HEK293 (cell line): ENCODE data around the gene ADI1.

Experiments used
- CTCF ChIA-PET: fragments of 350-600 bp; formaldehyde crosslinking; extraction: SDS; loops from one replicate; lab custom pipeline; 2021; ENCODE audit warnings: antibody characterized with exemption; lab: Yijun Ruan, JAX
- POLR2A ChIA-PET: fragments of 300-600 bp; formaldehyde crosslinking; extraction: SDS; loops from one replicate; lab custom pipeline; 2020; ENCODE audit warnings: antibody characterized with exemption, inconsistent platforms; lab: Yijun Ruan, JAX
- H3K27ac ChIP-seq: fragments of 200-500 bp; sonication (Bioruptor generic); 2 replicates; pipeline ENCODE4 v1.5.1; 2014; ENCODE audit warnings: low read depth, low read length, control low read depth, inconsistent platforms; ENCODE audit errors: extremely low read depth
- H3K36me3 ChIP-seq, 2 experiments: fragments of 200-500 bp in 1 of 2; sonication (Bioruptor generic) in 1 of 2; 1 replicate in 1 of 2; 2 replicates in 1 of 2; pipeline ENCODE4 v1.5.1; 2014 to 2017; ENCODE audit warnings: inconsistent platforms in 2 of 2, low read length in 2 of 2; ENCODE audit not compliant: control insufficient read depth in 2 of 2, insufficient read depth in 1 of 2
- H3K4me1 ChIP-seq: fragments of 200-500 bp; sonication (Bioruptor generic); 2 replicates; pipeline ENCODE4 v1.5.1; 2014; ENCODE audit warnings: mild to moderate bottlenecking, low read length, inconsistent platforms; ENCODE audit not compliant: control insufficient read depth, insufficient read depth
- H3K4me3 ChIP-seq: 2 replicates; pipeline ENCODE4 v1.5.1; 2011; ENCODE audit warnings: low read depth, mild to moderate bottlenecking, control low read depth, low read length, moderate library complexity
- H3K9me3 ChIP-seq: fragments of 200-500 bp; sonication (Bioruptor generic); 2 replicates; pipeline ENCODE4 v1.5.1; 2014; ENCODE audit warnings: low read depth, low read length, inconsistent platforms; ENCODE audit not compliant: control insufficient read depth, insufficient read depth
- INSM2 ChIP-seq: fragments of 450-650 bp; formaldehyde crosslinking; IDR thresholded peaks from 2 replicates; pipeline ENCODE4 v1.5.1; 2016; ENCODE audit warnings: missing biosample characterization, missing genetic modification characterization
- PRDM6 ChIP-seq: fragments of 450-650 bp; formaldehyde crosslinking; IDR thresholded peaks from 2 replicates; pipeline ENCODE4 v1.5.1; 2017; ENCODE audit warnings: missing biosample characterization, missing genetic modification characterization
- SP3 ChIP-seq: fragments of 450-650 bp; formaldehyde crosslinking; IDR thresholded peaks from 2 replicates; pipeline ENCODE4 v1.5.1; 2016; ENCODE audit warnings: missing biosample characterization, missing genetic modification characterization
- ZFP69B ChIP-seq: fragments of 450-650 bp; formaldehyde crosslinking; IDR thresholded peaks from 2 replicates; pipeline ENCODE4 v1.5.1; 2016; ENCODE audit warnings: missing biosample characterization, missing genetic modification characterization
- ZNF114 ChIP-seq: fragments of 450-650 bp; formaldehyde crosslinking; IDR thresholded peaks from 2 replicates; pipeline ENCODE4 v1.5.0; 2017; ENCODE audit warnings: missing biosample characterization, missing genetic modification characterization
- ZNF350 ChIP-seq: fragments of 450-650 bp; formaldehyde crosslinking; IDR thresholded peaks from 2 replicates; pipeline ENCODE4 v1.5.0; 2017; ENCODE audit warnings: missing biosample characterization, mild to moderate bottlenecking, missing genetic modification characterization
- ZNF585B ChIP-seq: fragments of 450-650 bp; formaldehyde crosslinking; IDR thresholded peaks from 2 replicates; pipeline ENCODE4 v1.5.1; 2016; ENCODE audit warnings: missing biosample characterization, missing genetic modification characterization
- TF ChIP-seq, protein P1 (sequence below): fragments of 450-650 bp; IDR thresholded peaks from 2 replicates; pipeline ENCODE4 v1.5.1; 2018; ENCODE audit warnings: missing biosample characterization, missing genetic modification characterization
- TF ChIP-seq, protein P2 (sequence below): fragments of 450-650 bp; formaldehyde crosslinking; IDR thresholded peaks from 2 replicates; pipeline ENCODE4 v1.5.1; 2016; ENCODE audit warnings: missing biosample characterization, missing genetic modification characterization

Gene ADI1

DNA sequence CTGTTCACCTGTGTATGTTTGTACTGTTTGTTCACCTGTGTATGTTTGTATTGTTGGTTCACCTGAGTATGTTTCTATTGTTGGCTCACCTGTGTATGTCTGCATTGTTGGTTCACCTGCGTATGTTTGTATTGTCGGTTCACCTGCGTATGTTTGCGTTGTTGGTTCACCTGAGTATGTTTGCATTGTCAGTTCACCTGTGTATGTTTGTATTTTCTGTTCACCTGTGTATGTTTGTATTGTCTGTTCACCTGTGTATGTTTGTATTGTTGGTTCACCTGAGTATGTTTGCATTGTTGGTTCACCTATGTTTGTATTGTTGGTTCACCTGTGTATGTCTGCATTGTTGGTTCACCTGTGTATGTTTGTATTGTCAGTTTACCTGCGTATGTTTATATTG lies 14.6 kb downstream of the ADI1 start (continued):
- TF ChIP-seq, protein P1, sequence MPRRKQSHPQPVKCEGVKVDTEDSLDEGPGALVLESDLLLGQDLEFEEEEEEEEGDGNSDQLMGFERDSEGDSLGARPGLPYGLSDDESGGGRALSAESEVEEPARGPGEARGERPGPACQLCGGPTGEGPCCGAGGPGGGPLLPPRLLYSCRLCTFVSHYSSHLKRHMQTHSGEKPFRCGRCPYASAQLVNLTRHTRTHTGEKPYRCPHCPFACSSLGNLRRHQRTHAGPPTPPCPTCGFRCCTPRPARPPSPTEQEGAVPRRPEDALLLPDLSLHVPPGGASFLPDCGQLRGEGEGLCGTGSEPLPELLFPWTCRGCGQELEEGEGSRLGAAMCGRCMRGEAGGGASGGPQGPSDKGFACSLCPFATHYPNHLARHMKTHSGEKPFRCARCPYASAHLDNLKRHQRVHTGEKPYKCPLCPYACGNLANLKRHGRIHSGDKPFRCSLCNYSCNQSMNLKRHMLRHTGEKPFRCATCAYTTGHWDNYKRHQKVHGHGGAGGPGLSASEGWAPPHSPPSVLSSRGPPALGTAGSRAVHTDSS, result no peak
- TF ChIP-seq, protein P2, sequence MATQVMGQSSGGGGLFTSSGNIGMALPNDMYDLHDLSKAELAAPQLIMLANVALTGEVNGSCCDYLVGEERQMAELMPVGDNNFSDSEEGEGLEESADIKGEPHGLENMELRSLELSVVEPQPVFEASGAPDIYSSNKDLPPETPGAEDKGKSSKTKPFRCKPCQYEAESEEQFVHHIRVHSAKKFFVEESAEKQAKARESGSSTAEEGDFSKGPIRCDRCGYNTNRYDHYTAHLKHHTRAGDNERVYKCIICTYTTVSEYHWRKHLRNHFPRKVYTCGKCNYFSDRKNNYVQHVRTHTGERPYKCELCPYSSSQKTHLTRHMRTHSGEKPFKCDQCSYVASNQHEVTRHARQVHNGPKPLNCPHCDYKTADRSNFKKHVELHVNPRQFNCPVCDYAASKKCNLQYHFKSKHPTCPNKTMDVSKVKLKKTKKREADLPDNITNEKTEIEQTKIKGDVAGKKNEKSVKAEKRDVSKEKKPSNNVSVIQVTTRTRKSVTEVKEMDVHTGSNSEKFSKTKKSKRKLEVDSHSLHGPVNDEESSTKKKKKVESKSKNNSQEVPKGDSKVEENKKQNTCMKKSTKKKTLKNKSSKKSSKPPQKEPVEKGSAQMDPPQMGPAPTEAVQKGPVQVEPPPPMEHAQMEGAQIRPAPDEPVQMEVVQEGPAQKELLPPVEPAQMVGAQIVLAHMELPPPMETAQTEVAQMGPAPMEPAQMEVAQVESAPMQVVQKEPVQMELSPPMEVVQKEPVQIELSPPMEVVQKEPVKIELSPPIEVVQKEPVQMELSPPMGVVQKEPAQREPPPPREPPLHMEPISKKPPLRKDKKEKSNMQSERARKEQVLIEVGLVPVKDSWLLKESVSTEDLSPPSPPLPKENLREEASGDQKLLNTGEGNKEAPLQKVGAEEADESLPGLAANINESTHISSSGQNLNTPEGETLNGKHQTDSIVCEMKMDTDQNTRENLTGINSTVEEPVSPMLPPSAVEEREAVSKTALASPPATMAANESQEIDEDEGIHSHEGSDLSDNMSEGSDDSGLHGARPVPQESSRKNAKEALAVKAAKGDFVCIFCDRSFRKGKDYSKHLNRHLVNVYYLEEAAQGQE (tag by site-specific recombination), result no peak

- CTCF ChIA-PET, result no interaction called here
- no peaks in the 10 kb centered on the region for H3K9me3 ChIP-seq
These were observed 15.8 kb downstream of the ADI1 start for GRCh38 chr2:3503483-3503882.

DNA sequence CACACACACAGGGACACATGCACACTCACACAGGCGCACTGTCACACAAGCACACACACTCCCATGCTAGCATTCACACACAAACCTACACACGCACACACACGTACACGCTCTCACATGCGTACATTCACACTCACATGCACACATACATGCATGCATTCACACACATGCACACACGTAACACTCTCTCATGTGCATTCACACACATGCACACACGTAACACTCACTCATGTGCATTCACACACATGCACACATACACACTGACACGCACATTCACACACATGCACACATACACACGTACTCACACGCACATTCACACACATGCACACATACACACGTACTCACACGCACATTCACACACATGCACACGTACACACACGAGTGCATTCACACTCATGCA lies 16.3 kb downstream of the ADI1 start:
- peaks cover 3 to 53% of the 10 kb centered on the region in 2 experiments for H3K36me3 ChIP-seq

More at GRCh38 chr2:3503483-3503882, 15.8 kb downstream of the ADI1 start:
- H3K36me3 ChIP-seq, result peaks cover 3 to 51% of the 10 kb centered on the region in 2 experiments
- no peak for TF ChIP-seq ZFP69B (tag by site-specific recombination)
- TF ChIP-seq ZNF585B (tag by site-specific recombination), result no peak
- TF ChIP-seq SP3 (tag by site-specific recombination), result no peak
- POLR2A ChIA-PET, result no interaction called here
- no peak overlapping the region for H3K27ac ChIP-seq
- H3K4me3 ChIP-seq, result no peak overlapping the region
- H3K4me1 ChIP-seq, result no peaks in the 10 kb centered on the region

DNA sequence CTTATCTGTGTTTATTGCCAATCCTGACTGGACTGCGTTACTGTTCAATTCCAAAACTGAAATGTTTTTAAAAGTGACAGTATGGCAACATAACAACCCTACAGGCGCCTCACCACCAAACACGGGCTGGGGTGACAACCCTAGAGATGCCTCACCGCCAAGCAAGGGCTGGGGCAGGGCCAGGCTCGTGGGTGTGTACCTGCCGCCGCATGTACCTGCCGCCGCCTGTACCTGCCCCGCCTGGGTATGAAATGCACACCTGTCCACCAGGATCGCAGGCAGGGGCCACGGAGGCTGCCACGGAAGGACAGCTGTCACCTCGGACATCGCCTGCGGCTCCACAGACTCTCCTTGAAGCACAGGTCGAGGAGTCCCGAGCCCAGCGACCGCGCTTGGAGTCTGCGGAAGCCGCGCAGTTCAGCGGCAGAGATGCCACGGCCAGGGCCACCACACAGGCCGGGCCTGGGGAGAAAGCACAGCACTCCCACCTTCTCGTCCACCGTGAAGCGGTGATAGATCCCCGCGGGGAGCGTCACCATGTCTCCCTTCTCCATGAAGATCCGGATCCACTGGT lies 18.9 kb downstream of the ADI1 start:
- Histone ChIP-seq H3K27ac (no peak overlapping the region), H3K4me3 (no peak overlapping the region), H3K9me3 (no peaks in the 10 kb centered on the region), H3K36me3 (peaks cover 0 to 69% of the 10 kb centered on the region in 2 experiments; a peak in 1 of 3 replicates), H3K4me1 (no peaks in the 10 kb centered on the region)
- POLR2A ChIA-PET, result no interaction called here
- CTCF ChIA-PET, result no interaction called here
- no peak for TF ChIP-seq INSM2 (tag by site-specific recombination)
- TF ChIP-seq ZNF114 (tag by site-specific recombination), result no peak
- no peak for TF ChIP-seq ZNF350 (tag by site-specific recombination)

More for the DNA sequence above, 16.3 kb downstream of the ADI1 start:
- no peaks in the 10 kb centered on the region for H3K9me3 ChIP-seq
- no peak overlapping the region for H3K27ac ChIP-seq
- ChIA-PET POLR2A (no interaction called here), CTCF (no interaction called here)
- H3K4me1 ChIP-seq, result no peaks in the 10 kb centered on the region
- TF ChIP-seq PRDM6 (tag by site-specific recombination), result no peak
- no peak overlapping the region for H3K4me3 ChIP-seq
